GM19351 (cell line): ENCODE data around the gene ABLIM2.
A peak's percentile ranks its signal among the peaks of the same experiment; 100 is the strongest.

Source experiments
- ATAC-seq: cut with Tn5 transposase; IDR thresholded peaks from one replicate; pipeline ENCODE4 v1.9.1; 2021; ENCODE audit warnings: mild to moderate bottlenecking, moderate library complexity; ENCODE audit not compliant: unreplicated experiment

ABLIM2 gene

GRCh38 chr4:7968262-7968896 lies 190.2 kb downstream of the ABLIM2 start:
- ATAC-seq: no peak

GRCh38 chr4:7967501-7968261 lies 190.9 kb downstream of the ABLIM2 start:
- ATAC-seq: no peak

- ATAC-seq: no peak
Observed at GRCh38 chr4:7967063-7967440, 191.6 kb downstream of the ABLIM2 start.

- ATAC-seq: no peak
Observed at GRCh38 chr4:7966281-7967062, 192.1 kb downstream of the ABLIM2 start.

GRCh38 chr4:7964890-7965662 lies 193.5 kb downstream of the ABLIM2 start:
- ATAC-seq: no peak

GRCh38 chr4:7964459-7964858 lies 194.2 kb downstream of the ABLIM2 start:
- ATAC-seq: no peak

GRCh38 chr4:7963691-7964090 lies 194.9 kb downstream of the ABLIM2 start:
- no peak for ATAC-seq

GRCh38 chr4:7962609-7963508 lies 195.8 kb downstream of the ABLIM2 start:
- no peak for ATAC-seq

- ATAC-seq: peak; percentile 73
Observed at GRCh38 chr4:7960790-7961655, 197.6 kb downstream of the ABLIM2 start.

- ATAC-seq: no peak
Observed at GRCh38 chr4:7960017-7960789, 198.4 kb downstream of the ABLIM2 start.

GRCh38 chr4:7959078-7959477 lies 199.5 kb downstream of the ABLIM2 start:
- ATAC-seq: no peak

GRCh38 chr4:7956934-7957656 lies 201.5 kb downstream of the ABLIM2 start:
- no peak for ATAC-seq

GRCh38 chr4:7956270-7956808 lies 202.3 kb downstream of the ABLIM2 start:
- ATAC-seq: no peak

- no peak for ATAC-seq
Observed at GRCh38 chr4:7955393-7955792, 203.2 kb downstream of the ABLIM2 start.

- ATAC-seq: no peak
Observed at GRCh38 chr4:7952615-7953014, 206.0 kb downstream of the ABLIM2 start.

GRCh38 chr4:7950301-7951092 lies 208.1 kb downstream of the ABLIM2 start:
- no peak for ATAC-seq

GRCh38 chr4:7949759-7950158 lies 208.9 kb downstream of the ABLIM2 start:
- no peak for ATAC-seq
